Measurements from ENCODE around the gene TP73. TPM values are rescaled to one million over a fixed set of nuclear protein-coding genes. Genes with fewer than 3 reads are reported as not detected.

TP73 gene
- total RNA-seq, 3 donors from 2014 or later (not counting 1 experiment from before 2014, with no cell fraction given), result 0.28 to 0.50 (median 0.39) TPM

GRCh38 chr1:3717715-3718601, 65.6 kb downstream of the TP73 start:
- intact Hi-C loops (cut with micrococcal nuclease), result no loop called here
- no peaks in the 10 kb centered on the region for H3K36me3 Mint-ChIP-seq
- no peak overlapping the region for H3K27ac Mint-ChIP-seq
- Histone ChIP-seq H3K27me3 (ENCODE audit: control insufficient read depth, insufficient read depth, low read length) (no peaks in the 10 kb centered on the region), H3K36me3 (ENCODE audit: control insufficient read depth, insufficient read depth, low read length) (no peaks in the 10 kb centered on the region), H3K4me1 (ENCODE audit: control insufficient read depth, insufficient read depth, low read length) (peaks cover 25% of the 10 kb centered on the region), H3K9me3 (ENCODE audit: control insufficient read depth, insufficient read depth, low read length) (no peaks in the 10 kb centered on the region), H3K4me3 (ENCODE audit: low read length) (no peak overlapping the region), H3K27ac (ENCODE audit: low read length) (no peak overlapping the region)
- H3K4me3 Mint-ChIP-seq, result no peak overlapping the region
- DNase-seq (no peak), ATAC-seq (peak in 1 of 3 donors; percentile 63)
- peaks cover 0 to 4% of the 10 kb centered on the region in 2 donors for H3K4me1 Mint-ChIP-seq
- WGBS (ENCODE audit: insufficient coverage), result 36% methylated on average over 40 of the region's 40 CpGs
- TF ChIP-seq CTCF (IDR thresholded peaks at IDR 0.05), result no peak
- no peaks in the 10 kb centered on the region for H3K27me3 Mint-ChIP-seq (ENCODE audit: low read depth in 2 of 2)
- H3K9me3 Mint-ChIP-seq, result no peaks in the 10 kb centered on the region

DNA sequence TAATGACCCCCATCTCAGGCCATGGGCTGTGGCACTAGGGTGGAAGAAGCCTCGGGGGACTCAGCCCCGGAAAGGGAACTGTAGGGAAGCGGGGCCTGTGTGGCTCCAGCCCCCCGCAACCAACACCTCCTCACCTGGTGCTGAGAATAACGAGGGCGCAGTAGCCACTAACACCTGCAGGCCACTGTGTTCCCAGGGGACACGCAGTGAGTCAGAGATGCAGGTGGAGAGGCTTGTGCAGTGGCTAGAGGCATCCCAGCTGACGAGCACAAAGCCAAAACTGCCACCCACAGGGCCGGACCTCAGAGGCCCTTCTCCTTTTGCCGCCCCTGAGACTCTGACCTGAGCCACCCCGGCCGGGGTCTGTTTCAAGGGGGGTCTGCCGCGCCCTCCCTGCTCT, 66.4 kb downstream of the TP73 start:
- no peak overlapping the region for H3K27ac ChIP-seq (ENCODE audit: low read length)
- DNase-seq, result no peak
- Mint-ChIP-seq H3K27me3 (ENCODE audit: low read depth in 2 of 2) (no peaks in the 10 kb centered on the region), H3K4me1 (peaks cover 0 to 4% of the 10 kb centered on the region in 2 donors), H3K9me3 (no peaks in the 10 kb centered on the region), H3K27ac (no peak overlapping the region), H3K36me3 (no peaks in the 10 kb centered on the region), H3K4me3 (no peak overlapping the region)
- intact Hi-C loops (cut with micrococcal nuclease), result no loop called here
- no peak for ATAC-seq
- H3K4me1 ChIP-seq (ENCODE audit: control insufficient read depth, insufficient read depth, low read length), result peaks cover 25% of the 10 kb centered on the region
- no peak overlapping the region for H3K4me3 ChIP-seq (ENCODE audit: low read length)
- no peak for TF ChIP-seq CTCF (IDR thresholded peaks at IDR 0.05)
- H3K36me3 ChIP-seq (ENCODE audit: control insufficient read depth, insufficient read depth, low read length), result no peaks in the 10 kb centered on the region
- no peaks in the 10 kb centered on the region for H3K27me3 ChIP-seq (ENCODE audit: control insufficient read depth, insufficient read depth, low read length)
- no peaks in the 10 kb centered on the region for H3K9me3 ChIP-seq (ENCODE audit: control insufficient read depth, insufficient read depth, low read length)
- 75% methylated on average over 14 of the region's 14 CpGs for WGBS (ENCODE audit: insufficient coverage)

DNA sequence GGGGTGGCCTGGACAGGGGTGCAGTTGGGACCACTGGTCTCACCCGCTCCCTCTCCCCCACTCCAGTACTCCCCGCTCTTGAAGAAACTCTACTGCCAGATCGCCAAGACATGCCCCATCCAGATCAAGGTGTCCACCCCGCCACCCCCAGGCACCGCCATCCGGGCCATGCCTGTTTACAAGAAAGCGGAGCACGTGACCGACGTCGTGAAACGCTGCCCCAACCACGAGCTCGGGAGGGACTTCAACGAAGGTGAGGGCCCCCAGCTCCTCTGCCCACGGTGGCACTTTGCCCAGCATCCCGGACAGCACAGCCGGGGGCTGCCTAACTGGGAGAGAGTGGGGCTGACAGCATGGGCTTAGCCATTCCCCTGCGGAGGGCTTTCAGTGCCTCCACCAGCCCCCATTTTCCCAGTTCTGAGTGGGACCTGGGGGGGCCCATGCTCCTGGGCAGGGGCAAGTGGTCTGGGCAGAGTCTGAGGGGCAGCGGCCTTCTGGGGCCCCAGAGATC, 69.7 kb downstream of the TP73 start:
- ATAC-seq, result no peak
- no peaks in the 10 kb centered on the region for H3K36me3 ChIP-seq (ENCODE audit: control insufficient read depth, insufficient read depth, low read length)
- no peaks in the 10 kb centered on the region for H3K9me3 ChIP-seq (ENCODE audit: control insufficient read depth, insufficient read depth, low read length)
- intact Hi-C loops (cut with micrococcal nuclease), result no loop called here
- Mint-ChIP-seq H3K4me3 (no peak overlapping the region), H3K9me3 (peaks cover 0 to 2% of the 10 kb centered on the region in 2 donors), H3K36me3 (no peaks in the 10 kb centered on the region), H3K27ac (no peak overlapping the region), H3K4me1 (peaks cover 0 to 9% of the 10 kb centered on the region in 2 donors), H3K27me3 (ENCODE audit: low read depth in 2 of 2) (no peaks in the 10 kb centered on the region)
- H3K4me1 ChIP-seq (ENCODE audit: control insufficient read depth, insufficient read depth, low read length), result peaks cover 25% of the 10 kb centered on the region
- TF ChIP-seq CTCF (IDR thresholded peaks at IDR 0.05), result no peak
- H3K27ac ChIP-seq (ENCODE audit: low read length), result no peak overlapping the region
- no peak overlapping the region for H3K4me3 ChIP-seq (ENCODE audit: low read length)
- DNase-seq, result no peak
- 79% methylated on average over 20 of the region's 20 CpGs for WGBS (ENCODE audit: insufficient coverage)
- H3K27me3 ChIP-seq (ENCODE audit: control insufficient read depth, insufficient read depth, low read length), result no peaks in the 10 kb centered on the region

Data from natural killer cell (primary cell).